HepG2 (cell line): Measurements from ENCODE around the gene COMMD8.

ENCODE experiments used
- CEBPB ChIP-seq: IDR thresholded peaks from 2 replicates; pipeline ENCODE4 v1.6.1; 2011; ENCODE audit warnings: low read depth, low read length, improper control_type of control experiment, borderline replicate concordance
- CEBPG ChIP-seq: IDR thresholded peaks from 2 replicates; pipeline ENCODE4 v1.6.1; 2016
- EZH2 ChIP-seq: conservative IDR thresholded peaks from 2 replicates; pipeline ENCODE4 v1.6.1; 2012; ENCODE audit warnings: mild to moderate bottlenecking, low read depth, low read length, moderate library complexity
- GMEB2 ChIP-seq: IDR thresholded peaks from 2 replicates; pipeline ENCODE4 v1.6.1; 2016; ENCODE audit warnings: missing biosample characterization, missing genetic modification reagents, low read depth
- MBNL3 ChIP-seq: fragments of 250-450 bp; sonication (Bioruptor Pico); conservative IDR thresholded peaks from 2 replicates; pipeline ENCODE4 v1.8.0; 2022; ENCODE audit warnings: mild to moderate bottlenecking, inconsistent platforms
- NFE2L1 ChIP-seq: sonication (generic); formaldehyde crosslinking; IDR thresholded peaks from 2 replicates; pipeline ENCODE4 v1.4.0; 2020; ENCODE audit warnings: missing genetic modification reagents, mild to moderate bottlenecking, borderline replicate concordance

- TF ChIP-seq MBNL3 (no peak), NFE2L1 (CRISPR knock-in tag) (no peak), EZH2 (no peak), CEBPG (CRISPR knock-in tag) (no peak), GMEB2 (no peak), CEBPB (no peak)
Measured at GRCh38 chr4:47505666-47506065, 42.2 kb upstream of the COMMD8 start.
